SW480 (cell line): ENCODE data around the gene MYBBP1A.
A peak's percentile ranks its signal among the peaks of the same experiment; 100 is the strongest.

Experiments
- DNase-seq: peaks from one replicate; pipeline ENCODE4 v3.0.0-alpha.2; 2016; ENCODE audit warnings: low spot score

The MYBBP1A gene

GRCh38 chr17:4514779-4515178 is 40.4 kb downstream of the MYBBP1A start:
- no peak for DNase-seq

- DNase-seq: no peak
These were observed 41.0 kb downstream of the MYBBP1A start for GRCh38 chr17:4514206-4514605.

GRCh38 chr17:4513113-4514032 is 41.8 kb downstream of the MYBBP1A start:
- DNase-seq: no peak

- DNase-seq: no peak
These were observed 42.8 kb downstream of the MYBBP1A start for GRCh38 chr17:4512156-4513112.

DNA sequence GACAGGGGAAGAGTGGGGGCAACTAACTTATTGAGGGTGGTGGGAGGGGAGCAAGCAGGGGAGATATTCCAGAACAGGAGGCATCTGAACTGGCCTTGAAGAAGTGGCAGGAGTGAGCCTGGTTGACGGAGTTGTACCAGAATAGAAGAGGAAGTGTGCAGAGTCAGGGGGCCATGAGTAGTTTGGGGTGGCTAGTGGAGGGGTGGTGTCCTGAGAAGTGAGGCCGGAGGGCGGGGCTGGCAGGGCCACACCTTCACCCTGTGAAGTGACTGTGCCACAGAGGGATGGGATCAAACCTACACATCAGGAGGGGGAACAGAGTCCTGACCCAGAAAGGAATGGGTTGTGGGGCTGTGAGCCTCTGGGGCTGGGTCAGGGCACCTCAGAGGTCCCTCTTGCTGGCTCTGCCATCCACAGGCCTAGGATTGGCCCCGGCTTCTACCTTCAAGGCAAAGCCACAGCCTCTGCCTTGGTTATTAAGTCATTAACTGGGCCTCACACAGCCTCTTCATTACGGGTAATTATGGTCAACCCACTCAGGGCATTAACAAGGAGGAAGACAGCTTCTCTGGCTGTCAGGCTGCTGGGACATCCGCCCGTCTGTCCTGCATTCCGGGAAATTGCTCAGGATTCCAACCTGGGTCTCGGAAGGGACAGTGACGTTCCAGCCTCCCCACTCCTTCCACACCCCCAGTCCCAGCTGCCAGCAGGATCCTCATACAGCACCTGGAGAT is 43.8 kb downstream of the MYBBP1A start:
- no peak for DNase-seq

GRCh38 chr17:4510618-4510941 is 44.6 kb downstream of the MYBBP1A start:
- no peak for DNase-seq

GRCh38 chr17:4509923-4510617 is 45.1 kb downstream of the MYBBP1A start:
- DNase-seq: no peak

- no peak for DNase-seq
These were observed 45.8 kb downstream of the MYBBP1A start for GRCh38 chr17:4509401-4509800.

- no peak for DNase-seq
These were observed 47.0 kb downstream of the MYBBP1A start for GRCh38 chr17:4508207-4508606.

DNA sequence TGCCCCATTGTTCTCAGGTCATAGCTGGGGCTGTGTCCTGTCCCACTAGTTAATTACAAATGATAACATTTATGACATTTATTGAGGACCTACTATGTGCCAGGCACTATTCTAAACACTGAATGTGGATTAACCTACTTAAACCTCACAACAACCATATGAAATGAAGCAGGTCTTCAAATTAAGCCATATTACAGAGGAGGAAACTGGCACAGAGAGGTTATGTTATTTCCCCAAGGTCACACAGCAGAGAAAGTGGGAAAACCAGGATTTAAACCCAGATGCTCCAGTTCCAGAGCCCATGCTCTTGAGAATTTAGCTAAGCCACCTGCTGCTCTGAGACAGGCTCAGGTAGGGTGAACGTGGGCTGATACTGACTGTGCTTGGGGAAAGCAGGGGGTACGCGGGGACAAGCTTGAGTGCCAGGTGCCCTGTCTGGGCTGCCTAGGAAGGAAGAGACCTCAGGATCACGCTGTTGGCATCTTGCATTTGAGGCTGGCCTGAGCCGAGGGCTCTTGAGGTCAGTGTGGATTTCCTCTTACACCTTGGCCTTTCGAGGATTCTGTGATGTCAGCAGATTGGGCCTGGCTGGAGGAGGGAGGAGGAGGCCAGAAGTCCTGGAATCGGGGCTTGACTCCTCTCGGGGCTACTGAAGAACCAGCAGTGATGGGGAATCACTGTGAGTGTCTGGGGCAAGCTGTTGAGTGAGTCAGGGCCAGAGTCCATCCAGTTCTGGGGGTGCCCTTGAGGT is 47.6 kb downstream of the MYBBP1A start:
- DNase-seq: no peak

- no peak for DNase-seq
These were observed 48.3 kb downstream of the MYBBP1A start for GRCh38 chr17:4506892-4507291.

GRCh38 chr17:4506175-4506813 is 48.9 kb downstream of the MYBBP1A start:
- DNase-seq: no peak

- no peak for DNase-seq
These were observed 50.0 kb downstream of the MYBBP1A start for GRCh38 chr17:4505187-4505586.

- no peak for DNase-seq
These were observed 51.0 kb downstream of the MYBBP1A start for GRCh38 chr17:4504188-4504587.

- DNase-seq: no peak
These were observed 51.7 kb downstream of the MYBBP1A start for GRCh38 chr17:4503283-4504025.

DNA sequence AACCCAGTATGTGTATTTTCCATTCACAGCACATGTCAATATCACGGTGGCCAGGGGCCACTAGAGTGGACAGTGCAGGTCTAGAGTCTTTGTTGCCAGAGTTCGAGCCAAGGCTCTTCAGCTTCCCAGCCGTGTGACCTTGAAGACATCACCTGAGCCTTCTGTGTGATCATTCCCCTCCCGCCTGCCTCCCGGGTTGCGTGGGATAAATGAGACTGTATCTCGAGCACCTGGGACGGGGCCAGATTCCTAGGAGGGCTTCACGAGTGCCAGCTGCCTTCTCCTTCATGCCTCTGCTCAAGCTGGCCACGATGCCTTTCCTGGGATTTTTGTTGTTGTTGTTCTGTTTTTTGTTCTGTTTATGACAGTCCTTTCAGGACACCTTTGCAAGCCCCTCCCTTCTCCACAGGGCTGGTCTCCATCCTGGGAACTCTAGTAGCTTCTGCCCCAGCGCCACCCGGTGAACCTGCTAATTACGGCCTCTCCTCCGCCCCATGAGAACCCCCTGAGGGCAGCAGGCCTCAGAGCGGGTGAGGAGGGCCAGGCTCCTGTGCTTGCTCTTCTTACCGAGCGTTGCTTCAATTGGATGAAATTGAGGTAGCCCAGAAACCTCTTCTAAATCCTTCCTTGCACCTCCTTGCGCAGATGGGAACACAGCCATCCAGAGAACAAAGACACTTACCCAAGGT is 52.6 kb downstream of the MYBBP1A start:
- DNase-seq: no peak

DNA sequence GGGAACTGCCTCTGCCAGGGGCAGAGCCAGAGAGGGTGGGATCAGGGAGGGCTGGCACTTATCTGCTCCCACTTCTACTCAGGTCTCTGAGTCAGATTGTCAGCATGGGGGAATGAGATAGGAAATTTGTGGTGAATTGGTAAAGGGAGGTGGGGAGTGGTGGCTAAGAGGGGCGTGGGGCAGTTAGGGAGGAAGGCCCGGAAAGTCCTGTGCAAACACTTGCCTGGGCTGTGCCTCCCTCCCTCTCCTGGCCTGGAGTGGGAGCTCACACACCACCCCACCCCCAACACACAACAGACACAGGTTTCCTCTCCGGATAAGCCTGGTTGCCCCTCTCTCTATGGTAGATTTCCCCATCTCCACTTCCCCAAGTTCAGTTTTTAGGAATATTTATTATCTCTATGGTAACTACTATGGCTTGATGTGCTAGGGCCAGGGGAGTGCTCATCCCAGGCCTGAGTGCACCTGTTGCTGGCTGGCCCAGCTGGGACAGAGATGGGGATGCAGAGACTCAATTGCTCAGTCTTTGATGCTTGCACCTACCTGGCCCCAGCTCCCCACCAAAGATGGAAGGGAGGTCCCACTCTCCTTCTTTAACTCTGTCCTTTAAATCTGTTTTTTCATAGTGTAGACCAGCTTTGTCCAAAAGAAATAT is 53.8 kb downstream of the MYBBP1A start:
- no peak for DNase-seq

- peak; percentile 57 for DNase-seq
These were observed 55.0 kb downstream of the MYBBP1A start for GRCh38 chr17:4500191-4500571.
